ENCODE results near the gene MIXL1. TPM values are rescaled to one million over a fixed set of nuclear protein-coding genes. Genes with fewer than 3 reads are reported as not detected.

MIXL1 gene
- total RNA-seq (2022; extraction: Qiagen RNA extraction; ENCODE audit: low read depth), result 0.07 to 0.10 TPM in 2 of 5 replicates, not detected in the others

GRCh38 chr1:226223157-226223785 is at the start of gene MIXL1:
Gene MIXL1 (plus strand): TSS chr1:226223664. CDS start chr1:226223682, 18 bp downstream.

GRCh38 chr1:226186124-226187018 is 37.1 kb upstream of the MIXL1 start, which contains the start of gene ACBD3:
Gene ACBD3 (minus strand): TSS chr1:226186741. CDS start chr1:226186675, 66 bp downstream.

Other genes with a start within 250 kb of the MIXL1 start
- gene SDE2, start 224.3 kb upstream of the MIXL1 start, total RNA-seq (2022; extraction: Qiagen RNA extraction; ENCODE audit: low read depth), result 7.9 to 11.0 TPM (median 9.9 TPM) in 5 replicates
- gene H3-3A, start 160.9 kb upstream of the MIXL1 start, total RNA-seq (2022; extraction: Qiagen RNA extraction; ENCODE audit: low read depth), result 395 to 501 TPM (median 445 TPM) in 5 replicates
- 22.6 to 36.3 TPM (median 27.8 TPM) in 5 replicates for gene ACBD3, start 36.9 kb upstream of the MIXL1 start, total RNA-seq (2022; extraction: Qiagen RNA extraction; ENCODE audit: low read depth)
- gene LIN9, start 85.5 kb downstream of the MIXL1 start, total RNA-seq (2022; extraction: Qiagen RNA extraction; ENCODE audit: low read depth), result 7.1 to 9.1 TPM (median 8.7 TPM) in 5 replicates
- 100 to 119 TPM (median 110 TPM) in 5 replicates for gene PARP1, start 184.4 kb downstream of the MIXL1 start, total RNA-seq (2022; extraction: Qiagen RNA extraction; ENCODE audit: low read depth)